Measurements from ENCODE around the gene TUBB3. TPM values are rescaled to one million over a fixed set of nuclear protein-coding genes. Genes with fewer than 3 reads are reported as not detected.
"Not testable (repeated sequence)": the region's sequence is repeated elsewhere in the genome, so short reads cannot be mapped to it uniquely, and the experiment has no call there.

Gene TUBB3
- total and polyA plus RNA-seq, 10 donors = 0.41 to 4.3 (median 1.1) TPM; not detected in 2

GRCh38 chr16:89913408-89914387, 9.4 kb upstream of the TUBB3 start:
- H3K27ac ChIP-seq = no peak overlapping the region
- peaks cover 0 to 51% (median 28%) of the 10 kb centered on the region in 6 donors for H3K36me3 ChIP-seq
- TF ChIP-seq POLR2AphosphoS5 (IDR thresholded peaks at IDR 0.05) (peak; percentile 48 to 69 (median 50)), CTCF (IDR thresholded peaks at IDR 0.05 in 8 of 11, conservative IDR thresholded peaks at IDR 0.05 in 3 of 11) (no peak)
- H3K9me3 ChIP-seq = no peaks in the 10 kb centered on the region
- peaks cover 14 to 29% (median 27%) of the 10 kb centered on the region in 6 donors for H3K4me1 ChIP-seq
- peaks cover 0 to 16% (median 6%) of the 10 kb centered on the region in 7 donors for H3K27me3 ChIP-seq (replicated peaks in 1 of 7)
- H3K4me3 ChIP-seq = no peak overlapping the region
- WGBS, 5 donors = 82 to 95% (median 87%) methylated on average over 20 to 30 of the region's 30 CpGs
- intact Hi-C loops (cut with DNase I; ENCODE audit: low total_unique reads) = no loop called here
- DNase-seq = no peak

GRCh38 chr16:89914642-89915285, 8.4 kb upstream of the TUBB3 start:
- H3K27ac ChIP-seq; H3K9me3 ChIP-seq; intact Hi-C loops (cut with DNase I; ENCODE audit: low total_unique reads); H3K4me3 ChIP-seq; DNase-seq: not testable (repeated sequence)
- peak in 1 of 3 donors; percentile 8 for TF ChIP-seq POLR2AphosphoS5 (IDR thresholded peaks at IDR 0.05)
- 55 to 77% (median 64%) methylated on average over 10 to 11 of the region's 11 CpGs for WGBS, 5 donors
- H3K4me1 ChIP-seq = peaks cover 17 to 36% (median 36%) of the 10 kb centered on the region in 6 donors
- peaks cover 0 to 40% (median 22%) of the 10 kb centered on the region in 6 donors for H3K36me3 ChIP-seq
- peaks cover 0 to 26% (median 16%) of the 10 kb centered on the region in 7 donors for H3K27me3 ChIP-seq (replicated peaks in 1 of 7)

GRCh38 chr16:89915303-89916232, 7.6 kb upstream of the TUBB3 start:
- intact Hi-C loops (cut with DNase I; ENCODE audit: low total_unique reads) = no loop called here
- H3K27ac ChIP-seq = no peak overlapping the region
- no peak for DNase-seq
- peaks cover 0 to 32% (median 17%) of the 10 kb centered on the region in 6 donors for H3K36me3 ChIP-seq
- H3K4me1 ChIP-seq = peaks cover 17 to 37% (median 29%) of the 10 kb centered on the region in 6 donors
- H3K9me3 ChIP-seq = no peaks in the 10 kb centered on the region
- peaks cover 0 to 35% (median 21%) of the 10 kb centered on the region in 7 donors for H3K27me3 ChIP-seq (replicated peaks in 1 of 7)
- 84 to 87% (median 85%) methylated on average over 18 to 40 of the region's 40 CpGs for WGBS, 5 donors
- TF ChIP-seq POLR2AphosphoS5 (IDR thresholded peaks at IDR 0.05) = peak in 2 of 3 donors; percentile 38 to 70
- TF ChIP-seq CTCF (IDR thresholded peaks at IDR 0.05 in 8 of 11, conservative IDR thresholded peaks at IDR 0.05 in 3 of 11) = no peak
- H3K4me3 ChIP-seq = no peak overlapping the region
